AG10803 (cell line): ENCODE measurements around the gene ATPAF1.

Experiments
- DNase-seq: peaks from one replicate; pipeline ENCODE4 v3.0.0; 2010; ENCODE audit warnings: low read depth
- H3K4me3 ChIP-seq: 2 replicates; pipeline ENCODE4 v1.5.1; 2011; ENCODE audit warnings: mild to moderate bottlenecking, low read length, control low read depth
- TF ChIP-seq, protein P1 (sequence below): conservative IDR thresholded peaks from 2 replicates; pipeline ENCODE4 v1.5.1; 2011; ENCODE audit warnings: mild to moderate bottlenecking, low read length, control low read depth, inconsistent platforms

The ATPAF1 gene

DNA sequence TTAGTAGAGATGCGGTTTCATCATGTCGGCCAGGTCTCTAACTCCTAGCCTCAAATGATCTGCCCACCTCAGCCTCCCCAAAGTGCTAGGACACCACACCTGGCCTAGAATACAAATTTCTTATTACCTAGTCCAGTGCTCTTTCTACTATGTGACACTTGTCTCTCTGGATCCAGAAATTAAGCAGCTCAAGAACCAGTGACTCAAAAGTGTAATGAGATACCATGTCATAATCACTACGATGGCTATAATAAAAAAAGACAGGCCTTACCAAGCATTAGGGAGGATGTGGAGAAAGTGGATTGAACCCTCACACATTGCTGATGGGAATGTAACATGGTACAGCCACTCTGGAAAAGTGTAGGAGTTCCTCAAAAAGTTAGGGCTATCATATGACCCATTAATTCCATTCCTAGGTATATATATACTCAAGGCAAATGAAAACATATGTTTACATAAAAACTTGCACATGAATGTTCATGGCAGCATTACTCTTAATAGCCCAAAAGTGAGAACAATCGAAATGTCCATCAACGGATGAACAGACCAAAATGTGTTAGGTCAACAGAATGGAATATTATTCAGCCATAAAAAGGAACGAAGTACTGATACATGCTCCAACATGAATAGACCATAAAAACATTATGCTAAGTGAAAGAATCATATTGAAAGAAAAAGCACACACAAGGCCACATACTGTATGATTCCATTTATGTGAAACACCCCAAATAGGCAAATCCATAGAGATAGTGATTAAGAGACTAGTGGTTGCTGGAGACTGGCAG, 11.8 kb upstream of the ATPAF1 start:
- no peak overlapping the region for H3K4me3 ChIP-seq
- TF ChIP-seq, protein P1, sequence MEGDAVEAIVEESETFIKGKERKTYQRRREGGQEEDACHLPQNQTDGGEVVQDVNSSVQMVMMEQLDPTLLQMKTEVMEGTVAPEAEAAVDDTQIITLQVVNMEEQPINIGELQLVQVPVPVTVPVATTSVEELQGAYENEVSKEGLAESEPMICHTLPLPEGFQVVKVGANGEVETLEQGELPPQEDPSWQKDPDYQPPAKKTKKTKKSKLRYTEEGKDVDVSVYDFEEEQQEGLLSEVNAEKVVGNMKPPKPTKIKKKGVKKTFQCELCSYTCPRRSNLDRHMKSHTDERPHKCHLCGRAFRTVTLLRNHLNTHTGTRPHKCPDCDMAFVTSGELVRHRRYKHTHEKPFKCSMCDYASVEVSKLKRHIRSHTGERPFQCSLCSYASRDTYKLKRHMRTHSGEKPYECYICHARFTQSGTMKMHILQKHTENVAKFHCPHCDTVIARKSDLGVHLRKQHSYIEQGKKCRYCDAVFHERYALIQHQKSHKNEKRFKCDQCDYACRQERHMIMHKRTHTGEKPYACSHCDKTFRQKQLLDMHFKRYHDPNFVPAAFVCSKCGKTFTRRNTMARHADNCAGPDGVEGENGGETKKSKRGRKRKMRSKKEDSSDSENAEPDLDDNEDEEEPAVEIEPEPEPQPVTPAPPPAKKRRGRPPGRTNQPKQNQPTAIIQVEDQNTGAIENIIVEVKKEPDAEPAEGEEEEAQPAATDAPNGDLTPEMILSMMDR = no peak
- DNase-seq = no peak

DNA sequence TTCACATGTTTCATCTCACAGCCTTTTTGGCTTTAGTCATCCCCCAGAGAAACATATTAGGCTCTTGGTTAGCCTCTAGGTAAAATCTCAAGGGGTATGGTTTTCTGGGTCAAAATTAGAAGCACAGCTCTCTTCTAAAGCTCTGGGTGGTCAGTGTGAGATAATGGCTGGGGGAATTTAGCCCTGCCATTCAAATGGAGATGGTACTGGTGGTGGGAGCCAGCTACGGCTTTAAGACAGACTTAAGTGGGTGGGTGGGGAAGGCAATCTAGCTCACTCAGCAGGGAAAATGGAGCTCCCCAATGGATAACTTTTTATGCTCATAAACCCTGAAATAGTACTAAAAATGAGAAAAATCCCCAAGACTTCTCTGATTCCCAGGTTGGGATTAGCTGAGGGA, 9.2 kb upstream of the ATPAF1 start:
- TF ChIP-seq, protein P1 = no peak
- DNase-seq = no peak
- H3K4me3 ChIP-seq = no peak overlapping the region

DNA sequence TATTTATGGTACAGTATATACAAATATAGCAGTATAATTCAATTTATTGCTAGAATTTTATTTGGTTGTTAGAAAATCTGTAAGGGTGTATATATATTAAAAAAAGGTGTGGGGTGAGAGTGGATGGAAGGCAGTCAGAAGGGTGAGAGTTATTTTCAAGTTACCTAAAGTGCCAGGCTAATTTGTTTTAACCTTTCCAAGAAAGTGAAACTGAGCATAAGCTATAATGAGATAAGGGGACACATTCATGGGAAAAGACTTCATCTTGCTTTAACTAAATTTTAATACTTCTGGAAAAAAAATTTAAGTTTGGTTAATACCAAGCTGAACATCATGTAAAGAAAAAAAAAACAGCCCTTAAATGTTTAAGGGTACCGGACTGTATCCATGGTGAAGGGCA, 8.4 kb upstream of the ATPAF1 start:
- TF ChIP-seq, protein P1 = no peak
- DNase-seq = no peak
- H3K4me3 ChIP-seq = no peak overlapping the region

GRCh38 chr1:46675549-46676314, 7.6 kb upstream of the ATPAF1 start:
- DNase-seq = no peak
- no peak overlapping the region for H3K4me3 ChIP-seq
- TF ChIP-seq, protein P1 = no peak

GRCh38 chr1:46673749-46674182, 5.6 kb upstream of the ATPAF1 start:
- TF ChIP-seq, protein P1 = no peak
- DNase-seq = no peak
- no peak overlapping the region for H3K4me3 ChIP-seq

- no peak overlapping the region for H3K4me3 ChIP-seq
- TF ChIP-seq, protein P1 = no peak
- no peak for DNase-seq
Observed at GRCh38 chr1:46672696-46673095, 4.5 kb upstream of the ATPAF1 start.

DNA sequence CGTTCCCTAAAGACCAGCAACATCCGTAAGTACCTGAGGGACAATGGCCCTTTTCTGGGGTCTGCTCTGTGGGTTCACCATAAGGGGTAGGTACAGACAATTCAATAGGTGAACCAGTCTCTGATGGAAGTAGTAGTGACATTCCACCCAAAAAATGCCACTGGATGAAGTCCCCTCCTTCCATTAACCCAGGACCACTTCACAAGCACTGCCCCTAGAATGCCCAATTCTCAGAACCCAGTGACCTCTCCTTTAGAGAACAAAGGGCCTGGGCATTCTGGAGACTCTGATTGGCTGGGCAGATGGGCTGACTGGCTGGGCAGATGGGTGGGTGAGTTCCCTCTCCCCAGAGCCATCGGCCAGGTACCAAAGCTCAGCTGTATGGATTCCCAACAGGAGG, 3.4 kb upstream of the ATPAF1 start, which contains the start of gene TEX38:
TEX38 (plus strand) TSS at position 301 of the 400 bp plus-strand sequence; CDS start at position 382, 81 bp downstream.
- H3K4me3 ChIP-seq = no peak within 1 kb of the TSS
- DNase-seq = no peak
- TF ChIP-seq, protein P1 = no peak
